Keratinocyte (primary cell): ENCODE results near the gene EXOC3L1. TPM values are rescaled to one million over a fixed set of nuclear protein-coding genes. Genes with fewer than 3 reads are reported as not detected.

Experiments
- DNase-seq: peaks from one replicate; pipeline ENCODE4 v3.0.0-alpha.2; 2011; ENCODE audit warnings: low read depth, missing footprints, low spot score
- FAIRE-seq: peaks from 2 replicates; lab custom pipeline; 2011; peaks lifted over from hg19 to GRCh38; lab: Jason Lieb, UNC
- H2AFZ ChIP-seq: 2 replicates; pipeline ENCODE4 v1.6.0; 2012; ENCODE audit warnings: low read length, control low read depth, inconsistent platforms; ENCODE audit not compliant: control insufficient read depth
- H3K27ac ChIP-seq: 2 replicates; pipeline ENCODE4 v1.5.1; 2011; ENCODE audit warnings: low read length; ENCODE audit not compliant: control insufficient read depth, insufficient read depth
- H3K27me3 ChIP-seq: 3 replicates; pipeline ENCODE4 v1.6.0; 2011; ENCODE audit warnings: low read length; ENCODE audit not compliant: control insufficient read depth, insufficient read depth; ENCODE audit errors: extremely low read depth
- H3K36me3 ChIP-seq, 2 experiments: 2 replicates in 1 of 2; 3 replicates in 1 of 2; pipeline ENCODE4 v1.5.1; 2011; ENCODE audit warnings: low read length in 2 of 2, mild to moderate bottlenecking in 1 of 2; ENCODE audit not compliant: control insufficient read depth in 2 of 2, insufficient read depth in 2 of 2; ENCODE audit errors: extremely low read depth in 1 of 2
- H3K4me1 ChIP-seq: 3 replicates; pipeline ENCODE4 v1.5.1; 2011; ENCODE audit warnings: low read length; ENCODE audit not compliant: control insufficient read depth, insufficient read depth; ENCODE audit errors: extremely low read depth
- H3K4me2 ChIP-seq: 3 replicates; pipeline ENCODE4 v1.6.0; 2011; ENCODE audit warnings: low read depth, low read length; ENCODE audit not compliant: control insufficient read depth, insufficient read depth; ENCODE audit errors: extremely low read depth
- H3K4me3 ChIP-seq, 3 experiments: fragments of 200-600 bp in 1 of 3; sonication (generic) in 1 of 3; 2 replicates in 2 of 3; 3 replicates in 1 of 3; pipeline ENCODE4 v1.5.1; 2011 to 2016; ENCODE audit warnings: low read length in 3 of 3, mild to moderate bottlenecking in 3 of 3, control low read depth in 2 of 3, inconsistent platforms in 1 of 3, low read depth in 1 of 3, mixed read lengths in 1 of 3, mixed run types in 1 of 3, moderate library complexity in 1 of 3; ENCODE audit not compliant: control insufficient read depth in 2 of 3, insufficient read depth in 2 of 3; ENCODE audit errors: extremely low read depth in 1 of 3
- H3K79me2 ChIP-seq: 2 replicates; pipeline ENCODE4 v1.6.0; 2012; ENCODE audit warnings: low read length; ENCODE audit not compliant: control insufficient read depth, insufficient read depth
- H3K9ac ChIP-seq: 3 replicates; pipeline ENCODE4 v1.6.0; 2011; ENCODE audit warnings: low read length; ENCODE audit not compliant: control insufficient read depth, insufficient read depth; ENCODE audit errors: extremely low read depth
- H3K9me1 ChIP-seq: 3 replicates; pipeline ENCODE4 v1.6.0; 2011; ENCODE audit warnings: low read length; ENCODE audit not compliant: control insufficient read depth, insufficient read depth; ENCODE audit errors: extremely low read depth
- H3K9me3 ChIP-seq: 2 replicates; pipeline ENCODE4 v1.5.1; 2012; ENCODE audit warnings: low read depth, low read length; ENCODE audit not compliant: control insufficient read depth
- H4K20me1 ChIP-seq: 3 replicates; pipeline ENCODE4 v1.6.0; 2011; ENCODE audit warnings: low read length; ENCODE audit not compliant: control insufficient read depth, insufficient read depth; ENCODE audit errors: extremely low read depth
- EZH2 ChIP-seq: IDR thresholded peaks from one replicate; pipeline ENCODE4 v1.6.1; 2012; ENCODE audit warnings: inconsistent platforms, mild to moderate bottlenecking, low read length, moderate library complexity
- dilution Hi-C: fragments of 300-500 bp; cut with MboI; formaldehyde crosslinking; loops from one replicate; pipeline ENCODE4 v1.7.0; 2020; ENCODE audit warnings: low sequenced_read_pairs; ENCODE audit not compliant: extremely low pct_ligation_motif_present
- polyA plus RNA-seq, 5 experiments: library from polyadenylated mRNA; depleted of rRNA in 3 of 5; stranded (reverse) in 3 of 5; stranded (forward) in 1 of 5; unstranded in 1 of 5; fragments of >200 nt; gene quantifications; 1 replicate in 1 of 5; 2 replicates in 3 of 5; 3 replicates in 1 of 5; pipeline versions ENCODE4 v1.2.1 to v1.2.3, GENCODE V29; 2011 to 2012; ENCODE audit warnings: missing spikeins in 2 of 5, low read depth in 1 of 5, low replicate concordance in 1 of 5
- TF ChIP-seq, protein P1 (sequence below), 3 experiments: IDR thresholded peaks in 1 of 3; conservative IDR thresholded peaks in 1 of 3; optimal IDR thresholded peaks in 1 of 3; 2 replicates in 2 of 3; 3 replicates in 1 of 3; pipeline versions ENCODE3 to v1.5.1; 2011; ENCODE audit warnings: low read length in 3 of 3, mild to moderate bottlenecking in 3 of 3, moderate library complexity in 2 of 3, control low read depth in 1 of 3, inconsistent platforms in 1 of 3; ENCODE audit not compliant: insufficient read depth in 2 of 3; ENCODE audit errors: extremely low read depth in 1 of 3

The EXOC3L1 gene
- polyA plus RNA-seq, 1 donor (not counting 4 experiments of a cell fraction or from before 2014, with no cell fraction given), result not detected

DNA sequence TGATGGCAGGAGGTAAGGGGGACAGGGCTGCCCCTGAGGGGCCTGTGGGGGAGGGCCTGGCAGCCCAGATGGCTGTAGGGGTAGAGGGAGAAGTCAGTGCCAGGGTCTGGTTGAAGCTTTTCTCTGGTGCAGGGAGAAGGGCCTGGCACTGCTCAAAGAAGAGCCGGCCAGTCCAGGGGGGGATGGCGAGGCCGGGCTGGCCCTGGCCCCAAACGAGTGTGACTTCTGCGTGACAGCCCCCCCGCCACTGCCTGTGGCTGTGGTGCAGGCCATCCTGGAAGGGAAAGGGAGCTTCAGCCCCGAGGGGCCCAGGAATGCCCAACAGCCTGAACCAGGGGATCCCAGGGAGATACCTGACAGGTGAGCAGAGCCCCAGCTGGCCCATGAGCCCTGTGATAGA lies 22.3 kb downstream of the EXOC3L1 start:
- dilution Hi-C loops, result no loop called here
- Histone ChIP-seq H3K79me2 (no peaks in the 10 kb centered on the region), H3K4me2 (no peak overlapping the region), H3K4me3 (no peak overlapping the region), H3K9ac (no peak overlapping the region), H3K9me1 (no peaks in the 10 kb centered on the region), H3K9me3 (no peaks in the 10 kb centered on the region), H3K27me3 (peaks cover 7% of the 10 kb centered on the region), H3K4me1 (peaks cover 32% of the 10 kb centered on the region), H3K36me3 (no peaks in the 10 kb centered on the region), H2AFZ (no peak overlapping the region), H3K27ac (no peak overlapping the region), H4K20me1 (no peaks in the 10 kb centered on the region)
- DNase-seq (no peak), FAIRE-seq (no peak)
- TF ChIP-seq, protein P1, sequence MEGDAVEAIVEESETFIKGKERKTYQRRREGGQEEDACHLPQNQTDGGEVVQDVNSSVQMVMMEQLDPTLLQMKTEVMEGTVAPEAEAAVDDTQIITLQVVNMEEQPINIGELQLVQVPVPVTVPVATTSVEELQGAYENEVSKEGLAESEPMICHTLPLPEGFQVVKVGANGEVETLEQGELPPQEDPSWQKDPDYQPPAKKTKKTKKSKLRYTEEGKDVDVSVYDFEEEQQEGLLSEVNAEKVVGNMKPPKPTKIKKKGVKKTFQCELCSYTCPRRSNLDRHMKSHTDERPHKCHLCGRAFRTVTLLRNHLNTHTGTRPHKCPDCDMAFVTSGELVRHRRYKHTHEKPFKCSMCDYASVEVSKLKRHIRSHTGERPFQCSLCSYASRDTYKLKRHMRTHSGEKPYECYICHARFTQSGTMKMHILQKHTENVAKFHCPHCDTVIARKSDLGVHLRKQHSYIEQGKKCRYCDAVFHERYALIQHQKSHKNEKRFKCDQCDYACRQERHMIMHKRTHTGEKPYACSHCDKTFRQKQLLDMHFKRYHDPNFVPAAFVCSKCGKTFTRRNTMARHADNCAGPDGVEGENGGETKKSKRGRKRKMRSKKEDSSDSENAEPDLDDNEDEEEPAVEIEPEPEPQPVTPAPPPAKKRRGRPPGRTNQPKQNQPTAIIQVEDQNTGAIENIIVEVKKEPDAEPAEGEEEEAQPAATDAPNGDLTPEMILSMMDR (optimal IDR thresholded peaks at IDR 0.05 in 1 of 3, IDR thresholded peaks at IDR 0.05 in 1 of 3, conservative IDR thresholded peaks at IDR 0.05 in 1 of 3; ENCODE audit: extremely low read depth in 1 of 3, insufficient read depth in 2 of 3, low read length in 3 of 3), result no peak
- TF ChIP-seq EZH2, result no peak

DNA sequence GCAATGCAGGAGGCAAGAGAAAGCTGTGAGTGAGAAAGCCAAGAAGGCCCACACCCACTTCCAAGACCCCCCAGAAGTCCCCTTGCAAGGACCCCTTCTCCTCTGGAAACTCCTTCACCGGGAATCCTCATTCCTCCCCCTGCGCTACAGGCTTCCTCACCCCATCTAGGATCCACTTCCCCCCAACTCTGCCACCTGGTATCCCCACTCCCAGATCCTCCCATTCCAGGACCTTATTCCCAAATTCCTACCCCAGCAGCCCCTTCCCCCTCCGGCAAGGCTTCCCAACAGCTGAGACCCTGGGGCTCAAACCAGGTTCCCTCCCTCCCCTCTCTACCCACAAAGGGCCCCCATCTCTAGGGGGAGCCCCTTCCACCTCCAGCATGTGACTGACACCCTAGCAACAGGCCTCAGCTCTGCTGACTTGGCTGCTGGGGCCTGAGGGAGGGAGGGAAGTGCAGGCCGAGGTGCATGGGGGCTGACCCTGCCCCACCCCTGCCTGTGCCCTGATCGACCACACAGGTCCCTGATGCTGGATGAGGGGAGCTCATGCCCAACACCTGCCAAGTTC lies 23.3 kb downstream of the EXOC3L1 start:
- TF ChIP-seq, protein P1 (optimal IDR thresholded peaks at IDR 0.05 in 1 of 3, IDR thresholded peaks at IDR 0.05 in 1 of 3, conservative IDR thresholded peaks at IDR 0.05 in 1 of 3; ENCODE audit: extremely low read depth in 1 of 3, insufficient read depth in 2 of 3, low read length in 3 of 3), result no peak
- no peak for TF ChIP-seq EZH2
- no peak overlapping the region for H3K4me2 ChIP-seq
- dilution Hi-C loops, result no loop called here
- H3K4me3 ChIP-seq, result no peak overlapping the region
- FAIRE-seq, result no peak
- peaks cover 32% of the 10 kb centered on the region for H3K4me1 ChIP-seq
- H4K20me1 ChIP-seq, result no peaks in the 10 kb centered on the region
- H3K36me3 ChIP-seq, result no peaks in the 10 kb centered on the region
- H3K9me3 ChIP-seq, result no peaks in the 10 kb centered on the region
- H3K9ac ChIP-seq, result no peak overlapping the region
- peaks cover 7% of the 10 kb centered on the region for H3K27me3 ChIP-seq
- no peaks in the 10 kb centered on the region for H3K79me2 ChIP-seq
- no peak overlapping the region for H2AFZ ChIP-seq
- H3K9me1 ChIP-seq, result no peaks in the 10 kb centered on the region
- no peak overlapping the region for H3K27ac ChIP-seq
- no peak for DNase-seq
